HG03571 (cell line): ENCODE data around the gene DUSP14.

Experiments used
- ATAC-seq: cut with Tn5 transposase; IDR thresholded peaks from one replicate; pipeline ENCODE4 v1.9.1; 2021; ENCODE audit not compliant: unreplicated experiment

DUSP14 gene

GRCh38 chr17:37553401-37553966, 63.8 kb downstream of the DUSP14 start:
- ATAC-seq: no peak

GRCh38 chr17:37555386-37555785, 65.7 kb downstream of the DUSP14 start:
- no peak for ATAC-seq

DNA sequence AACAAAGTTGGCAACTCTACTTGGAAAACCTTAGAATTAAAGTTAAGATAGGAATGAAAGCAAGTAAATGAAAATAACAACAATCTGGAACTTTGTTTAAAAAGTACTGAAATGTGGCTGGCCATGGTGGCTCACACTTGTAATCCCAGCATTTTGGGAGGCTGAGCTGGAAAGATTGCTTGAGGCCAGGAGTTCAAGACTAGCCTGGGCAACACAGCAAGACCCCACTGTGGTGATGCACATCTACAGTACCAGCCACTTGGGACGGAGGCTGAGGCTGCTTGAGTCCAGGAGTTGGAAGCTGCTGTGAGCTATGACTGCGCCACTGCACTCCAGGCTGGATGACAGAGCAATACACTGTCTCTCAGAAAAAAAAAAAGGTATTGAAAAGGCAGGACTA, 67.8 kb downstream of the DUSP14 start:
- ATAC-seq: no peak

DNA sequence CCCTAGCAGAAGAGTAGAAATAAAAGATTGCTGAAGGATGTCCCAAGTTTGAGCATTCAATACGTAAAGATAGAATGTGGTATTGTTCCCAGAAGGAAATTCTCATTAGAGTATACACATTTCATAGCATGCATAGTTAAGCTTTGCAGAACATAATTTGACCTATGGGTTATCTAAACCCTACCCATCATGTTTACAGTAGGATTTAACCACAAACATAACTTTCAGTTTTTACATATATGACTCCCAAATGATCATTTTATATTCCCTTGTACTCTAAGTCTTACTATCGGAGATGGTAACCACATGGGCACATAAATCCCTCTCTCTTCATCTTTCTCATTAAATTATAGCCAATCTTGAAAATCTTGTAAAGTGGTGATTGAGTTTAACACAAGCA, 68.6 kb downstream of the DUSP14 start:
- ATAC-seq: no peak

DNA sequence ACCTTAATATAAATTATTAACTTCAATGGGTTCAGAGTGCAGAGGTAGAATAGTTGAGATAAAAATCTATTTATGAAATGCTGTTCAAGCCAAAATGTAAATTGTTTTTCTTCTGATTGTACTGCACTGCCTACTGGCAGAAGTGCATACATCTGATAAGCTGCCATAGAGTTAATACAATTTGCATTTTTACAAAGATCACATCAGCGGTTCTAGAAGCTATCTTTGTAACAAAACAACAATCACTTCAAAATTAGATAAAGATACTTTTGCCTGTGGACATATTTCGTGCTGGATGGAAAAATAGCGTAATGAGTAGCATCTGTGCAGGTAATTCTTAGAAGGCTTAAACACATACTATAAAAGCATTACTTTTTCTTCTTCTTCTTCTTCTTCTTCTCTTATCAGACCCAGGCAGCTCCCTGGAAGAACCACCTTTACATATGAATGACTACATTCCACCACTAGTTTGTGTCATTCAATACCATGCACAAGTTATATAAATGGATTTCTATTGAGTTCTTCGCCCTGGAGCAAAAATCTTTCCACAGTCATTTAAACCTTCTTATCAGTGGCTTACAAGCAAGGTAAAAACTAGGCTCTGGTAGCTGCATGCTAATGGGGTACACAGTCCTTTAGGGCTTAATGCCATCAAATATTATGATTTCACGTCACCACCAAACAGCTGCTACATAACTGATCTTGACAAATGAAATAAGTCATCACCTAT, 72.5 kb downstream of the DUSP14 start:
- ATAC-seq: no peak
